GM04504 (cell line): Measurements from ENCODE around the gene TAC3.
"Not testable (repeated sequence)": the region's sequence is repeated elsewhere in the genome, so short reads cannot be mapped to it uniquely, and the experiment has no call there.

ENCODE experiments used
- DNase-seq: peaks from one replicate; pipeline ENCODE4 v3.0.0-alpha.2; 2012; ENCODE audit warnings: low read depth

The TAC3 gene

GRCh38 chr12:56982578-56983236, 33.6 kb downstream of the TAC3 start:
- not testable (repeated sequence) for DNase-seq

GRCh38 chr12:56980941-56981530, 35.3 kb downstream of the TAC3 start:
- no peak for DNase-seq

- DNase-seq = no peak
Measured at GRCh38 chr12:56980268-56980667, 36.1 kb downstream of the TAC3 start.

- DNase-seq = no peak
Measured at GRCh38 chr12:56979628-56980027, 36.7 kb downstream of the TAC3 start.

- no peak for DNase-seq
Measured at GRCh38 chr12:56978397-56979138, 37.8 kb downstream of the TAC3 start.

- DNase-seq = not testable (repeated sequence)
Measured at GRCh38 chr12:56977361-56977760, 39.0 kb downstream of the TAC3 start.

- not testable (repeated sequence) for DNase-seq
Measured at GRCh38 chr12:56974224-56974623, 42.1 kb downstream of the TAC3 start.

GRCh38 chr12:56968910-56969309, 47.4 kb downstream of the TAC3 start:
- DNase-seq = not testable (repeated sequence)

GRCh38 chr12:56965997-56966642, 50.2 kb downstream of the TAC3 start:
- not testable (repeated sequence) for DNase-seq

GRCh38 chr12:56965124-56965523, 51.2 kb downstream of the TAC3 start:
- not testable (repeated sequence) for DNase-seq

- DNase-seq = not testable (repeated sequence)
Measured at GRCh38 chr12:56963557-56963956, 52.8 kb downstream of the TAC3 start.

GRCh38 chr12:56962247-56962646, 54.1 kb downstream of the TAC3 start:
- DNase-seq = not testable (repeated sequence)
